Activated effector memory CD4-positive, alpha-beta T cell treated with anti-CD3 and anti-CD28 coated beads, Interleukin-2, amount 50 U/mL, for 16 hours (primary cell): ENCODE measurements around the gene KIAA0513.

Experiments
- DNase-seq: peaks from one replicate; pipeline ENCODE4 v3.0.0-alpha.2; 2020

KIAA0513 gene

DNA sequence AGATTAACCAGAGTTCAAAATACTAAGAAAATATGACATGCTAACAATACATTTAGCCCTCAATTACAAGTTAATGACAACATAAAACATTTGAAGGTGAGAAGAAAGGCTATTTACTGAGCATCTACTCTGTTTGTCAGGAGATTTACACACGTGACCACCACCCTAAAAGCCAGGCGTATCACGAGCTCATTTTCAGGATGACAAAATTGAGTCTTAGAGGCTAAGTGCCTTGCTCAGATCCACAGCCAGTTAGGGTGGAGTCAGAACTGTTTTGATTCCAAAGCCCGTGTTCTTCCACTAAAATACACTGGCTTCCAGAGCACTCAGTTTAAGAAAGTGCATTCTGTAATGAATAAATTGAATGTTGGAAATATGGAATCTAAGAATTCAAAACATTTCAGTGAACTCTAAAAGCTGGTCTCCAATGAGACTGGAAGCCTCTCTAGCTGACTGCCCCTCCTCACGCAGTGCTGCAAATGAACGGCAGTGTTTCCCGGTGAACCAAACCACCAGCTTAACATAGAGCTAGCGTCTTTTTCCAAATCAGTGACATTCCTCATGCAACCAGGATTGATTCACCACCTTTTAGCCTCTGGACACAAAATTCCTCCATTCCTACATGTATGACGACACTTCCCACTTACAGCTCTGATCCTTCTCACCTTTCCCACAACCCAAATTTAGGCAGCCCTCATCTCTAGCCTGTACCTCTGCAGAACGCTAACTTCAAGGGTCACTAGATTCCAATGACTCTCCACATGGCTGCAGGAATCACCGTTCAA is 22.1 kb upstream of the KIAA0513 start:
- DNase-seq = no peak

DNA sequence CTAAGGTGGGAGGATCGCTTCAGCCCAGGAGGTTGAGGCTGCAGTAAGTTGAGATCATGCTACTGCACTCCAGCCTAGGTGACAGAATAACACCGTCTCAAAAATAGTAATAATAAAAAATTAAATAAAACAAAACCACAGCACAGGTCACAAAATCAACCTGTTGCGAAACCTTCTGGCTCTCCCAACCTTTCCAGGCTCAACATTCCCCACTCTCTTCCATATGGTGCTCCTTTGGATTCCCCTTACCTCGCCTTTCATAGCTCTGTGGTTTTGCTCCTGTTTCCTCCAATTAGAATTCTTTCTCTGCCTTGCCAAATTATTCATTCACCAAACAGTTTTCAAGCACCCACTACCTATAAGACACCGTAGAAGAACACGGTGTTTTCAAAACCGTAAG is 21.0 kb upstream of the KIAA0513 start:
- DNase-seq = no peak

DNA sequence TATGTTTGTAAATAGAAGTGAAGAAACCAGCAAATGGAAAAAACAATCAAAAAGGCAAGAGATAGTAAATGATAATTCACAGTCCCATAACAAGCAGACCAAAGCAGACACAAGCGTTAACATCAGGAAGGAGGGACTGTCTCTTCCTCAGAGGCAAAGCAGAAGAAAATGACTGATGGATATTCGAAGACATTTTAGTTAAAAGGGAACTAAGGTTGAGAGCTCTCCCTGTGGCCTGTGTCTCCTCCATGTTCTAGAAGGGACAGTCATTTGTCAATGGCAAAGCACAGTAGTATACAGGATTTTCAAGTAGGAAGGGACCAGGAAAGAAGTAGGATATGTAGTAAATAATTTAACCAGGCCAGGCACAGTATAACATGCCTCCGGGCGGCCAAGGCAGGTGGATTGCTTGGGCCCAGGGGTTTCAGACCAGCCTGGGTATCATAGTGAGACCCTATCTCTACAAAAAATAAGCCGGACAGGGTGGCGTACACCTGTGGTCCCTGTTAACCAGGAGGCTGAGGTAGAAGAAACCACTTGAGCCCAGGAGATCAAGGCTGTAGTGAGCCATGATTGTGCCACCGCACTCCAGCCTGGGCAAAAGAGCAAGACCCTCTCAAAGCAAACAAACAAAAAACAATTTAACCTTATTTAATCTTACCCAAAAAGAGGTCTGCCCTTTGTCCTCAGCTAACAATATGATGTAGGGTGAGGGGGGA is 19.9 kb upstream of the KIAA0513 start:
- DNase-seq = no peak

DNA sequence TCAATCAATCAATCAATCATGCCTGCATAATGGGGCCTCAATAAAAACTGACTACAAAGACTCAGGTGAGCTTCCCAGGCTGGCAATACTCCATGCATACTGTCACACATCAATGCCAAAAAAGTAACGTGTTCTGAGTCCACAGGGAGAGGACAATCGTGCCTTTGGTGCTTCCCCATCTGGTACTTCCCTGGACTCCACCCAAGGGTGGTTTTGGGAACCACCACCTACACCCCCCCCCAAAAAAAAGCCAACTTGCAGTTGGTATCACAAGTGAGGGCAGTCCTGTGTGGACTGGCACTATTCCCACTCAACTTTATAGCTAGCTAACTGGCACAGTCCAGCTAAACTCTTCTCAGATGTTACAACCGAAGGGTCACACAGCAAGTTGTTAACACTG is 19.3 kb upstream of the KIAA0513 start:
- DNase-seq = no peak

DNA sequence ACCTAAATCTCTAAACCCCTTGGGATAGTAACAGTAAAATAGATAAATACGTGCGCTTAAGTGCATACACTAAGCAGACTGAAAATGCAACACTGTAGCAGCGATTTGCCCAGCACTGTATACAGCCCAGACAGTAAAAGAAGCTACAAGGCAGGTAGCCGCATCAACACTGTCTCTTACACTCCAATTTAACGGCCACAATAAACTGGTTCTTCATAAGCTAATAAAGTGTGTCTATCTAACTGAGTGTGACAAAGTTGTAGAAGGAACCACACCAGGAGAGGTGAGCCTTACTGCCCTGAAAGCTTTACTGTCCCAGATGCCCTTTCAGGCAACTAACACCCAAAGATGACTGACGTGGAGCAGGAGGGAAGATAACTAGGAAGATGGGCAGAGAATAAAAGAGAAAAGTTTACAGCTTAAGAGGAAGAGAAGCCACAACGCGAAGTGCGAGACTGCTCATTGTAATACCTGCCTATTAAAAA is 17.1 kb upstream of the KIAA0513 start:
- no peak for DNase-seq

DNA sequence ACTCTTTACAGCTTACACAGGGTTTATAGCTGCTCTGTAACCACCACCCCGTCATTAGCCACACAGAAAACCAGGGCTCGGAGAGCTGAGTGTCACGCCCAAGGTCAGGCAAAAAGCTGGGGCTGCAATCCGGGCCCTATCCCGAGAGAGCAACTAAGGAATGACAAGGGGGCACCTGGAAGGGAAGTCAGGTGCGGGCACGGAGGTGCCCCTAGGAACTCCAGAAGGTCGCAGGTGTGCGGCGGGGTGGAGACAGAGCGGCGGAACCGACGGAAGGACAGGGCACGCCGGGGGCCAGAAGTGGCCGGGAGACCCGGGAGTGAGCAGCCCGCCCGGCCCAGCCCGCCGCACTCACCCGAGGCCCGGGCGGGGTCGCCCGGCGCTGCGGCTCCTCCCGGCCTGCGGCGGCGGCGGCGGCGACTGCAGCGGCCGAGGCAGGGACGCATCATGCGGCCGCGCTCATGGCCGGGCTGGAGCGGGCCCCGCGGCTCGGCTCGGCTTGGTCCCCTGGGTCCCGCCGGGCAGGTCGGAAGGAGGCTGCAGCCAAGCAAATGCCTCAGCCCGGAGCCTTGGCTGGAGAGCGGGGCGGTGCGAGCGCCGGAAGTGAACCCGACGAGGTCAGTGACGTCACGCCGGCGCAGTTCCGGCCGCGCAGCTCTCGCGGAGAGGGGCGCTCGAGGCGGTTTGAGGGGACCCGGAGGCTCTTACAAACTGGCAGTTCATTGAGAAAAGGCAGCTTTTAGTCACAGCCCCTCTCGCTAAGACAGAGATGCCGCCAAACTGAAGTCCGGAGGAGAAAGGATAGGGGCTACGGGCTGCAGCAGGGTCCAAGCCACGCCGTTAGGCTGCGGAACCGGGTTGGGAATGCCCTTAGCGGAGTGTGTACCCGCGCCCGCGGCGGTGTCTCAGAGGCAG is 16.4 kb upstream of the KIAA0513 start, which contains the start of gene ZDHHC7:
ZDHHC7 (minus strand) TSS at position 605 of the 915 bp plus-strand sequence. CDS start 20,917 bp downstream, outside the sequence.
- peak; percentile 94 for DNase-seq

DNA sequence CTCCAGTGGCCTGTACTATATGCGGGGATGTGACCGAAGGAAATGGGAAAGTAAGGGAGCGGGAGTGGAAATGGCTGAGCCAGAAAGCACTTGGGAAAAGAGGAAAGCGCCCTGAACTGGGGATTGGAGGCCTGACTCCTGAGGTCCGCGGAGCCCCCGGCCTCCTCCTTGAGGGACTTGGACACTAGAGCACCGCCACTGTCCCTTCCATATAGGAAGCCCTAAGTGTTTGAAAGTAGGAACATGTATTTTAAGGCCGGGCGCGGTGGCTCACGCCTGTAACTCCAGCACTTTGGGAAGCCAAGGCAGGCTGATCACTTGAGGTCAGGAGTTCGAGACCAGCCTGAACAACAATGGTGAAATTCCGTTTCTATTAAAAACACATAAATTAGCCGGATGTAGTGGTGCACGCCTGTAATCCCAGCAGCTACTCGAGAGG is 15.7 kb upstream of the KIAA0513 start:
- no peak for DNase-seq

DNA sequence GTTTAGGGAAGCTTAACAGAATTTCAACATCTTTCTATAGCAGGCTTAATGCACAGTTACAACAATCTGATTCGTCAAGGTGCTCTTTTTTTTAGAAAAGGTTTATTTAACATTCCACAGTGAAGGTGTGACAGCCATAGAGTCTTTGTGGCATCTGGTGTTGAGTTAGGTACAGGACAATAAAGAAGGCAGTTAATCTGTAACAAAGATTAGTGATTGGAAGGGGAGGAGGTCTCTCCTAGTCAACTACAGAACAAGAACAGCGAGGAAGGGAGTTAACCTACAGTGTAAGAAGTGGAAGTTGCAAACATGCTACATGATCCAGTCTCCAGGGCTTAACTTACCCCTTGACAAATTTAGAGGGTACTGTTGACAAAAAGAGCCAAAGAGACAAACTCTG is 13.3 kb upstream of the KIAA0513 start:
- DNase-seq = no peak

DNA sequence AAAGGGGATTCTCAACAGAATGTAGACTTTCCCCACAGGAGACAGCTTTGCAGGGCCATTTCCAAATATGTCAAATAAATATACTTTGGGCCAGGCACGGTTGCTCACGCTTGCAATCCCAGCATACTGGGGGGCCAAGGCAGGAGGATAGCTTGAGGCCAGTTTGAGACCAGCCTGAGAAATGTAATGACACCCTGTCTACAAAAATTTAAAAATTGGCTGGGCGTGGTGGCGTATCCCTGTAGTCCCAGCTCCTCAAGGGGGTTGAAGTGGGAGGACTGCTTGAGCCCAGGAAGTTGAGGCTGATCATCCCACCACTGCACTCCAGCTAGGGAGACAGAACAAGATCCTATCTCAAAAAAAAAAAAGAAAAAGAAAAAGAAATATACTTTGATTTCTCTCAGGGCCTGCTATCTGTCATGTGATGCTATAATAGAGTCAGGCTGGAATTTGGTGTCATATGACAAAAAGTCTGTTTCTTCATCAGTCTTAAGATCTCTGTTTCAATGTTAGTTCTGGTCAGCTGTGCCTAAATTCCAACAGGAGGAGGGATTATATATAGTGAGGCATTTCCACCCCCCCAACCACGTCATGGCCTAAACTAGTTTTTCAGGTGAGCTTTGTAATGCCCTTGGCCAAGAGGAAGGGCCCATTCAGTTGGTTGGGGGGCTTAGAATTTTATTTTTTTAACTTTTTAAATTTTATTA is 12.0 kb upstream of the KIAA0513 start:
- DNase-seq = no peak

DNA sequence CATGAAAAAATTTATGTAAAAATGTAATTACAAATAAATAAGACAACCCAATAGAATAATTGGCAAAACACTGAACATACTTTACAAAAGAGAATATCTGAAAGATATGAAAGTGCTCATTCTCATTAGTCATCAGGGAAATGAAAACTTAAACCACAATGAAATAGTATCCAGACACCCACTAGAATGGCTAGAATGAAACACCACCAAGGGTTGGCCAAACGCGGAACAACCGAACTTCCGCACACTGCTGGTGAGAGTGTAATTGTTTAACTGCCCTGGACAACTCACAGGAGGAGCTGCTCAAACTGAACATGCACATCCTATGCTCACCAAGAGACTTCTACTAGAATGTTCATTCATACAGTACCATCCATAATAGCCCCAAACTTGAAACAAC is 10.4 kb upstream of the KIAA0513 start:
- peak; percentile 69 for DNase-seq

DNA sequence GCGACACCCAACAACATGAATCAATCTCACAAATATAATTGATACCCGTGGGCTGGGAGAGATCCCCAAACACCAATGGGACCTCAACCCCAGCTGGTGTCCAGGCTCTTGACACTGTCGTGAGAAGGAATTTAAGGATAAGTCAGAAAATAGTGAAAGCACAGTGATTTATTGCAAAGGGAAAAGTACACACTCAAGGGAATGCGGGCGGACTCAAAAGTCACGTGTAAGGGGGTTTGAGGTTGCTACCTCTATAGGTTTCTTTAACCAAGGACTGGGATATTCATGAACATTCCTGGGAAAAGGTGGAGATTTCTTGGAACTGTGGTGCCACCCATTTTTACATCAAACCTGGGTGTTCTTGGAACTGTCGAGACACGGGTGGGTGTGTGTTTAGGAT is 10.0 kb upstream of the KIAA0513 start:
- DNase-seq = no peak

DNA sequence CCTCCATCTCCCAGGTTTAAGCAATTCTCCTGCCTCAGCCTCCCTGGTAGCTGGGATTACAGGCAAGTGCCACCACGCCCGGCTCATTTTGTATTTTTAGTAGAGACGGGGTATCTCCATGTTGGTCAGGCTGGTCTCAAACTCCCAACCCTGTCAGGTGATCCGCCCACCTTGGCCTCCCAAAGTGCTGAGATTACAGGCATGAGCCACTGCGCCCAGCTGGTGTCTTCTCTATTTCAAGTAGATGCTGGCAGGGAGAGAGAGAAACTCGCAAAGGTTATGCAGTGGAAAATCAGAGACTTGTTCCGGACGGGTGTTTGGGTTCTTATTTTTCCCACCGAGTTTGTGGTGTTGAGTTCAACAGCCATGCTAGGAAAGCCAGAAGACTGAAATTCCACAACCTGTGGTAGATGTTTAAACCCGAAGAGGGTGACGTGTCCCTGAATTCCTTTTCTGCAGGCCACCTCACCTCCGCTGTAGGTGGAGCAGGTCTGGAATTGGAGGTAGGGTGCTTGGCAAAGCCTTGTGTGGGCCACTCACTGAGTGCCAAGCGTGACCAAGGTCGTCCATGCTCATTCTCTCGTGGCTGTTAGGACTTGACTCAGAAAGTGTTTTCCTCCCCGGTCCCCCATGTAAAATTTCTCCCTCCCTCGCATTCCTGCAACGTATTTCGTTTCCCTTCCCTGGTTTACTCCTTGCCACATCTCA is 8.9 kb upstream of the KIAA0513 start:
- DNase-seq = no peak

DNA sequence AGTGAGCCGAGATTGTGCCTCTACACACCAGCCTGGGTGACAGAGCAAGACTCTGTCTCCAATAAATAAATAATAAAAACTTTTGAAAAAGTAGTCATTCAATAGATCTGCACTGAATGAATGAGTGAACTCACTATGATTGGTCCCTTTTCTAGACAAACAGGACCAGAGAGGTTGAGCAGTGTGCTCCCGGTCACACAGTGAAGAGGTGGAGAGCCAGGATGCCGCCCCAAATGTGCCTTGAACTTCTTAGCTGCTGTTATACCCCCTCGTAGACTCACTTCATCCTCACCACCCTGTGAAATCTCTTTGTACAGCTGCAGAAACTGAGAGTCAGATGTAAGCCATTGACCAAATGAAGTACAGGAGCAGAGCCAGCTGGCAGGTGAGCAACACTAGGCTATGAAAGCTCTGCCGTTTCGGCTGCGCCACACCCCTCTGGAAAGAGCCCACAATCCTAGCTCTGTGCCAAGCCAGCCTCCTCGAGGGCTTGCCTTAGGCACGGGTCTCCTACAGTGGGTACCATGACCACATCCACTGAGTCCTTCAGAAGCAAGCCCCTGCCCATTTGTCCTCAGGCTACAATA is 7.8 kb upstream of the KIAA0513 start:
- no peak for DNase-seq

DNA sequence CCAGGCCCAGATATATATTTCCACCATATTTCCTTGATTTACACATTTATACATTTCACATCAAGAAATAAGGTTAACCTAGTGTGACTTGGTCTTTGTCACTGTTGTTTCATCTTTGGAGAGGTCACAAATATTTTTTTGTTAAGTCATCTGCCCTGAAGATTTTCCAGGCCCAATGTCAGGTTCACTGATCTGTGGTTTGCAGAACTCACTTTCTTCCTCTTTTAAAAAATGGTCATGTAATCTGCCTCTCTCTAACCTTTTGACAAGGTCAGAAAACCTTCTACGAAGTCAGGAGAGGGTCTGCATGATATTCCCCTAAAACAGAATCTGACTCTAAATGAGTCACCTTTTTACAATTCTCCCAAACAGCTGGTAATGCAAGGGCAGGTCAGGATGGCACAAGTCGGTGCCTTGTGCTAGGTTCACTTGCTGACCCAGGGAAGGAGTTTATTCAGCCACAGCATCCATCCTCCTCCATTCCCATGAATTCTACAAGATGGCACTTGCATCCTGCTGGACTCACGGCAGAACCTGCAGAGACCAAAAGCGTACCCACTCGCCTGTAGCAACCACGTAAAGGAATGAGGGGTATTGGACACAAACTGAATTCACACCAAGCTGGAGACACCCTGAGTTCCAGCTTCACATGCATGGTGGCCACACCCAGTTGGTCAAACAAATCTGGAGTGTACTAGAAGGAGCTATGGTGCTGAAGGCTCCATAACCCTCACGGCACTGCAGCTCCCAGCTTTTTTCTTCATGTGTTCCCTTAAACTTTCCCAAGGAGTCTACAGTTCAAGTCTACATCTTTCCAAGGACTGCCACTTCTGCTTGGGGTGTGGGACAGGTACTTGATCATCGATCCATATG is 1.6 kb upstream of the KIAA0513 start:
- no peak for DNase-seq

DNA sequence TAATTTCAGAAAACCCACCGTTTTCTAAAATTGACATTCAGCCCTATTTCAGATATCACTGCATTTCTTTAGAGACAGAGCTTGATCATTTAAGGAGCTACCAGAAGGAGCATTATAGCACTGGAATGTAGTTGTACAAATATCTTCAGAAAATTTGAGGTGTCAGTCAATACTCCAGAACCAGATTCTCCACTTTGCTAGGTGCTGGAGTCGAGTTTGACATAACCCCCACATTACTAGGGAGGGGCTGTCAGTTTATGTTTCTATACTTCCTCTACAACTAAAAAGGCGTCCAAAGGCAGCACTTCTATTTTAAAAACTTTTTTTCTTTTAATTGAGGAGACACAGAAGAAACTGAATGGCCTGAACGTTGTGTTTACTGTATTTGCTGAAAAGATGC is 892 bp upstream of the KIAA0513 start:
- DNase-seq = no peak

DNA sequence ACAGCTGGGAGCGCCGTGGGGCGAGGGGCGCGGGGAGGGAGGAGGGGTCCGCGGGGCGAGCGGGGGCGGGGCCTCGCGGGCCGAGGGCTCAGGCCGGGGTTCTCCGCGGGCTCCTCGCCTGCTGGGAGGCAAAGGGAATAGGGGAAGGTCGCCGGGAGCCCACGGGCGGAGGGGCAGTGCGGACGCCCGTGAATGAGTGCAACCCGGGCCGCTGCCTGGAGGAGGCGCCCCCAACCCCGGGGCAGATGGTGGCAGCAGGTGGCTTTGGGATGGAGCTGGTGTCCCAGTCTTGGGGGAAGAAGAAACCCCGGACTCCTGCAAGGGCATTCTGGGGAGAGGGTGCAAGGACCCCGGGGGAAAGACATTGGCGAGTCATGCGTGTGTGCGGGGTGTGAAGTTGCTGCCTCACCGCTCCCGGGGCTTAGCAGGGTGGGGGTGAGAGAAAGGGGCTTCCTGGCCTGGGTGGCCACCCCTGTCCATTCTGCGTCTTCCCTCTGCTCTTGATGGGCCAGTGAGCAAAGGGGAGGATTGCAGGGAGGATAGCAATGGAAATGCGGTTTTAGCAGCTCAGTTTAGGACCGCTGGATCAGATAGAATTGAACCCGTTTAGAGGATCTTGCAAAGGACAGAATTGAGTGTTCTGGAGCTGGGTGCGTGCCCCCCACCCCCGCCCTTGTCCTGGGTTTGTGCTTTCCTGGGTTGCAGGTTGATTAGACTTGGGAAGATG is 526 bp downstream of the KIAA0513 start:
- DNase-seq = no peak

DNA sequence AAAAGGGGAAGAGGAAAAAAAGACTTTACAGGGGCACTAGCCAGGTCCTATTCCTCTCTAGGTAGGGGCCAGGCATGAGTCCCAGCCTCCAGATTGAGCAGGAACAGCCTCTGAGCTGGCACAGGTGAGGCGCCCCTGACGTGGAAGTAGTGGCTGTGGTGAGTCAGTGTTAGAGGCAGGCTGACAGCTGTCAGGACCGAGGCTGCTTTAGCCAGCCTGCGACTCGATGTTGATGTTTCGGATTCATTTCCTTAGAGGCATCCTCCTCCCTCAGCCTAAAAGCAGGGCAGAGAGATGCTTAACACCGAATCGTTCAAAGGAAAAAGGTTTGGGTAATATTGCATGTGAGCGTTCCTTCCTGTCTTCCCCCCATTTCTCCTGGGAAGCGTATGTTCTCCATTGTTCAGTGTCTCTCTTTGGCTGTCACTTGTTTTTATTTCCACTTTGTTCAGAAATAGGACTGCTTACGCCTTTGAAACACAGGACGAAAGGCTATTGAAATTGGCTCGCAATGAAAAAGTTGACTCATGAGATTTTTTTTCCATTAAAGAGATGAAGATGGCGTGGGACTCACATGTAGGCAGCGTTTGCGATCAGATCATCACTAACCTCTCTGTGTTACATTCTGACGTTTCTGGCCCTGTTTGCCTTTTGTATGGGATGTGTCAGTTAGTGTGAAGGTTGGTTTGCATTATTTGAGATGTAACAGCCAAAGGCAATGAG is 1.3 kb downstream of the KIAA0513 start:
- peak; percentile 91 for DNase-seq

DNA sequence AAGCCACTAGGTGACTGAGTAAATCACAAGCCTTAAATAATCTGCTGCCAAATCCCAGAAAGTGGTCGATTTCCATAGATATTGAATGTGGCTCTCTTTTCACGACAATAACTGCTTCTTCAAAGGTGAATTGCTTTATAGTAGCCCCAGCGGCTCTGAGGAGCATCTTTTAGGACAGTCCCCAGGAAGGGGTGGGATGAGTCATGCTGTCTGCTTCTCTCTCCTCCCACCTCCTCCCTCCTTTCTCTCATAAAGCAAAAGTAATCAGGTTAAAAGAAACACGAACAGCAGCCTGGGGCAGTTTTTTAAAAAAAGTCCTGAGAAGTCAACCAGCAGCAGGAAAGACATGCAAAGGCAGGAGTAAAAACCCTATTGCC is 1.8 kb downstream of the KIAA0513 start:
- peak; percentile 85 for DNase-seq

DNA sequence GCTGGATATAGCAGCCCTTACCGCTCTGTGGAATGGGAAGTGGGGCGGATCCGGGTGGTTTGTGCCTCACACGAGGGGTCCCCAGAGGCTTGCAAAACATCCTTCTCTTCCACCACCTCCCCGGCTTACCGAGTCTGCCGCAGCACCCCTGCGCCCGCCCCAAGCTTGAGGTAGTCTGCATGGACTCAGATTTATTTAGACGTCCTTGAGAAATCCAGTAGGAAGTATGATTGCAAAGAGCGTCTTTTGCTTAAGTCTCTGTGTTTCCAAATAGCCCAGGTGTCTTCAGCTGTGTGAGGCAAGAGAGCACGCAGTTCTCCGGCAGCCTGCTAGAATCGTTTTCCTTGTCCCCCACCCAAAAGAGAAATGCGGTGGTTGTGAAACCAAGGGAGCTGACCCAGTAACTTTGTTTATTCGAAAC is 2.4 kb downstream of the KIAA0513 start:
- DNase-seq = no peak
